Smooth muscle cell (in vitro differentiated cells): ENCODE measurements around the gene PLEK2. TPM values are rescaled to one million over a fixed set of nuclear protein-coding genes. Genes with fewer than 3 reads are reported as not detected.

Experiments
- DNase-seq: peaks from one replicate; lab custom pipeline; 2025; ENCODE audit not compliant: unreplicated experiment; lab: John Stamatoyannopoulos, UW
- H2AFZ ChIP-seq: fragments of 200-600 bp; sonication (generic); 2 replicates; pipeline ENCODE4 v1.6.0; 2016; ENCODE audit warnings: antibody characterized with exemption, low read depth, mild to moderate bottlenecking
- H3F3A ChIP-seq: fragments of 200-600 bp; sonication (generic); 2 replicates; pipeline ENCODE4 v1.6.0; 2017; ENCODE audit warnings: antibody characterized with exemption, low read depth
- H3K27ac ChIP-seq: fragments of 200-600 bp; sonication (generic); 2 replicates; pipeline ENCODE4 v1.5.1; 2016; ENCODE audit warnings: low read depth, mild to moderate bottlenecking
- H3K27me3 ChIP-seq: fragments of 200-600 bp; sonication (generic); 2 replicates; pipeline ENCODE4 v1.6.1; 2016; ENCODE audit warnings: low read depth, mild to moderate bottlenecking
- H3K36me3 ChIP-seq: fragments of 200-600 bp; sonication (generic); 2 replicates; pipeline ENCODE4 v1.5.1; 2016; ENCODE audit warnings: low read depth
- H3K4me1 ChIP-seq: fragments of 200-600 bp; sonication (generic); 2 replicates; pipeline ENCODE4 v1.5.1; 2016; ENCODE audit warnings: low read depth
- H3K4me2 ChIP-seq: fragments of 200-600 bp; sonication (generic); 2 replicates; pipeline ENCODE4 v1.6.0; 2016; ENCODE audit warnings: mild to moderate bottlenecking
- H3K4me3 ChIP-seq: fragments of 200-600 bp; sonication (generic); 2 replicates; pipeline ENCODE4 v1.5.1; 2016; ENCODE audit warnings: mild to moderate bottlenecking
- H3K79me2 ChIP-seq: fragments of 200-600 bp; sonication (generic); 2 replicates; pipeline ENCODE4 v1.6.0; 2016; ENCODE audit warnings: low read depth, mild to moderate bottlenecking
- H3K9ac ChIP-seq: fragments of 200-600 bp; sonication (generic); 2 replicates; pipeline ENCODE4 v1.6.0; 2016; ENCODE audit warnings: low read depth
- H3K9me3 ChIP-seq: fragments of 200-600 bp; sonication (generic); replicated peaks from 2 replicates; pipeline ENCODE4 v1.5.1; 2016; ENCODE audit warnings: low read depth
- H4K20me1 ChIP-seq: fragments of 200-600 bp; sonication (generic); 2 replicates; pipeline ENCODE4 v1.6.0; 2016; ENCODE audit warnings: low read depth
- whole genome bisulfite sequencing: methylation state at CpG from one replicate; pipeline ENCODE4 v1.1.7; 2016; ENCODE audit warnings: low lambda C conversion rate; 5-methylcytosine and 5-hydroxymethylcytosine counted together
- polyA plus RNA-seq: library from polyadenylated mRNA; unstranded; fragments of >200 nt; fragmentation: Nextera tagmentation; extraction: Ambion mirVana; gene quantifications from 2 replicates; pipeline ENCODE4 v1.2.1, GENCODE V29; 2016
- total RNA-seq: library from RNA; depleted of rRNA; stranded (reverse); fragments of >200 nt; gene quantifications from 2 replicates; pipeline ENCODE4 v1.2.3, GENCODE V29; 2014
- TF ChIP-seq, protein P1 (sequence below): fragments of 200-600 bp; sonication (generic); IDR thresholded peaks from 2 replicates; pipeline ENCODE4 v1.5.1; 2017; ENCODE audit warnings: borderline replicate concordance, mild to moderate bottlenecking, antibody characterized with exemption; ENCODE audit not compliant: insufficient read depth, poor library complexity, severe bottlenecking

Gene PLEK2
- total and polyA plus RNA-seq, 2 experiments from 2014 or later: 1.6 to 3.1 TPM

- H3K36me3 ChIP-seq: no peaks in the 10 kb centered on the region
- no peak overlapping the region for H3K27ac ChIP-seq
- no peaks in the 10 kb centered on the region for H3K27me3 ChIP-seq
- no peak overlapping the region for H3K9ac ChIP-seq
- DNase-seq: no peak
- H3K4me2 ChIP-seq: no peak overlapping the region
- WGBS: 88% methylated on average over 8 of the region's 8 CpGs
- no peaks in the 10 kb centered on the region for H3K4me1 ChIP-seq
- no peaks in the 10 kb centered on the region for H3F3A ChIP-seq
- H3K4me3 ChIP-seq: no peak overlapping the region
- no peak overlapping the region for H2AFZ ChIP-seq
- no peaks in the 10 kb centered on the region for H3K9me3 ChIP-seq
- H3K79me2 ChIP-seq: no peaks in the 10 kb centered on the region
- TF ChIP-seq, protein P1, sequence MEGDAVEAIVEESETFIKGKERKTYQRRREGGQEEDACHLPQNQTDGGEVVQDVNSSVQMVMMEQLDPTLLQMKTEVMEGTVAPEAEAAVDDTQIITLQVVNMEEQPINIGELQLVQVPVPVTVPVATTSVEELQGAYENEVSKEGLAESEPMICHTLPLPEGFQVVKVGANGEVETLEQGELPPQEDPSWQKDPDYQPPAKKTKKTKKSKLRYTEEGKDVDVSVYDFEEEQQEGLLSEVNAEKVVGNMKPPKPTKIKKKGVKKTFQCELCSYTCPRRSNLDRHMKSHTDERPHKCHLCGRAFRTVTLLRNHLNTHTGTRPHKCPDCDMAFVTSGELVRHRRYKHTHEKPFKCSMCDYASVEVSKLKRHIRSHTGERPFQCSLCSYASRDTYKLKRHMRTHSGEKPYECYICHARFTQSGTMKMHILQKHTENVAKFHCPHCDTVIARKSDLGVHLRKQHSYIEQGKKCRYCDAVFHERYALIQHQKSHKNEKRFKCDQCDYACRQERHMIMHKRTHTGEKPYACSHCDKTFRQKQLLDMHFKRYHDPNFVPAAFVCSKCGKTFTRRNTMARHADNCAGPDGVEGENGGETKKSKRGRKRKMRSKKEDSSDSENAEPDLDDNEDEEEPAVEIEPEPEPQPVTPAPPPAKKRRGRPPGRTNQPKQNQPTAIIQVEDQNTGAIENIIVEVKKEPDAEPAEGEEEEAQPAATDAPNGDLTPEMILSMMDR: no peak
- H4K20me1 ChIP-seq: no peaks in the 10 kb centered on the region
Observed at GRCh38 chr14:67442139-67442906, 30.4 kb upstream of the PLEK2 start.

GRCh38 chr14:67441672-67442071, 29.7 kb upstream of the PLEK2 start:
- Histone ChIP-seq H3K27ac (no peak overlapping the region), H4K20me1 (no peaks in the 10 kb centered on the region), H3K36me3 (no peaks in the 10 kb centered on the region), H3K4me3 (no peak overlapping the region), H3F3A (no peaks in the 10 kb centered on the region), H3K79me2 (no peaks in the 10 kb centered on the region), H3K9ac (no peak overlapping the region), H3K9me3 (no peaks in the 10 kb centered on the region), H3K4me2 (no peak overlapping the region), H3K27me3 (no peaks in the 10 kb centered on the region), H2AFZ (no peak overlapping the region), H3K4me1 (no peaks in the 10 kb centered on the region)
- TF ChIP-seq, protein P1: no peak
- DNase-seq: no peak
- 94% methylated on average over 8 of the region's 8 CpGs for WGBS

DNA sequence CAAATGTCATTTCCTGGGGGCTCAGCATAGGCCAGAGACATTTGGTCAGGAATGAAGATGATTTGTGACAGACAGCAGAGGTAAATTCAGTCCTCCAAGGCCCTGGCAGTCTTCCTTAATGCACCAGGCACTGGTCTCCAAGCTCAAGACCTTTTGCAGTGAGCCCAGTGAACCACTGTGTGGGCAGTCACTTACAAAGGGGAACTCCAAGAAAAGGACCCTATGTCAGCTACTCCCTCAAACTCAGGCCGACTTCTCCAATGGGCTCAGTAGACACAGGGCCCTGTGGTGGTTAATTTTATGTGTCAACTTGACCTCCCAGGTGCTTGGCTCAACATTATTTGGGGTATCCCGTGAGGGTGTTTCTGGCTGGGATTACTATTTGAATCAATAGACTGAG, 29.3 kb upstream of the PLEK2 start:
- H3K4me3 ChIP-seq: no peak overlapping the region
- no peaks in the 10 kb centered on the region for H3K4me1 ChIP-seq
- WGBS: 94% methylated on average over 2 of the region's 2 CpGs
- H3K9me3 ChIP-seq: no peaks in the 10 kb centered on the region
- H2AFZ ChIP-seq: no peak overlapping the region
- H3K36me3 ChIP-seq: no peaks in the 10 kb centered on the region
- no peak overlapping the region for H3K4me2 ChIP-seq
- H3K9ac ChIP-seq: no peak overlapping the region
- H3F3A ChIP-seq: no peaks in the 10 kb centered on the region
- H3K27ac ChIP-seq: no peak overlapping the region
- no peaks in the 10 kb centered on the region for H3K79me2 ChIP-seq
- TF ChIP-seq, protein P1: no peak
- no peak for DNase-seq
- no peaks in the 10 kb centered on the region for H3K27me3 ChIP-seq
- H4K20me1 ChIP-seq: no peaks in the 10 kb centered on the region

GRCh38 chr14:67440513-67440912, 28.5 kb upstream of the PLEK2 start:
- Histone ChIP-seq H2AFZ (no peak overlapping the region), H3K9ac (no peak overlapping the region), H3K79me2 (no peaks in the 10 kb centered on the region), H3K36me3 (no peaks in the 10 kb centered on the region), H4K20me1 (no peaks in the 10 kb centered on the region), H3K4me3 (no peak overlapping the region), H3F3A (no peaks in the 10 kb centered on the region), H3K27ac (no peak overlapping the region), H3K27me3 (no peaks in the 10 kb centered on the region), H3K4me2 (no peak overlapping the region), H3K4me1 (no peaks in the 10 kb centered on the region), H3K9me3 (no peaks in the 10 kb centered on the region)
- TF ChIP-seq, protein P1: no peak
- WGBS: 81% methylated on average over 4 of the region's 4 CpGs
- no peak for DNase-seq
